Fibroblast of lung (primary cell): ENCODE results near the gene H6PD.

Experiments used
- EZH2 ChIP-seq: IDR thresholded peaks from 2 replicates; pipeline ENCODE4 v1.5.1; 2012; ENCODE audit warnings: low read length, control low read depth, mild to moderate bottlenecking; ENCODE audit errors: missing control alignments
- TF ChIP-seq, protein P1 (sequence below), 2 donors: IDR thresholded peaks in 1 of 2; conservative IDR thresholded peaks in 1 of 2; 1 replicate in 1 of 2; 2 replicates in 1 of 2; pipeline ENCODE4 v1.5.1; 2011 to 2012; ENCODE audit warnings: low read length in 2 of 2, control low read depth in 1 of 2, inconsistent platforms in 1 of 2, low read depth in 1 of 2, mild to moderate bottlenecking in 1 of 2

DNA sequence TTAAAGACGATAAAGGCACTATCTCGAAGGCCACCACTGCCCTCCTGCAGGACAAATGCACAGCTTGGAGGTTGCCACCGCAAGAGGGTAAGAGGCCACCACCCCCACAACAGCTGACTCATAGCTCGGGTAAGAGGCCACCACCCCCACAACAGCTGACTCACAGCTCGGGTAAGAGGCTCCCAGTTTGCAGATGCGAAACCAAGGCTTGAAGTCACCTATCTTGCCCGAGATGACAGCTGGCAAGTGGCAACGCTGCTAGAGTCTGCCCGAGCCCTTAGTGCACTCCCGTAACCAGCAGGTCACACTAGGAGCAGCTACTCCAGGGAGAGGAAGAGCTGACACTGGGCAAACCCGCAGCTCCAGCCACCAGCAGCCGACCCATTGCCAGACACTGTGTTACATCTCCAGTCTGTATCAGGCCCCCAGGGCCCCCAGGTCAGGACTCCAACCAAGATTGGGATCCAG, 41.0 kb downstream of the H6PD start:
- TF ChIP-seq, protein P1, sequence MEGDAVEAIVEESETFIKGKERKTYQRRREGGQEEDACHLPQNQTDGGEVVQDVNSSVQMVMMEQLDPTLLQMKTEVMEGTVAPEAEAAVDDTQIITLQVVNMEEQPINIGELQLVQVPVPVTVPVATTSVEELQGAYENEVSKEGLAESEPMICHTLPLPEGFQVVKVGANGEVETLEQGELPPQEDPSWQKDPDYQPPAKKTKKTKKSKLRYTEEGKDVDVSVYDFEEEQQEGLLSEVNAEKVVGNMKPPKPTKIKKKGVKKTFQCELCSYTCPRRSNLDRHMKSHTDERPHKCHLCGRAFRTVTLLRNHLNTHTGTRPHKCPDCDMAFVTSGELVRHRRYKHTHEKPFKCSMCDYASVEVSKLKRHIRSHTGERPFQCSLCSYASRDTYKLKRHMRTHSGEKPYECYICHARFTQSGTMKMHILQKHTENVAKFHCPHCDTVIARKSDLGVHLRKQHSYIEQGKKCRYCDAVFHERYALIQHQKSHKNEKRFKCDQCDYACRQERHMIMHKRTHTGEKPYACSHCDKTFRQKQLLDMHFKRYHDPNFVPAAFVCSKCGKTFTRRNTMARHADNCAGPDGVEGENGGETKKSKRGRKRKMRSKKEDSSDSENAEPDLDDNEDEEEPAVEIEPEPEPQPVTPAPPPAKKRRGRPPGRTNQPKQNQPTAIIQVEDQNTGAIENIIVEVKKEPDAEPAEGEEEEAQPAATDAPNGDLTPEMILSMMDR (conservative IDR thresholded peaks at IDR 0.05 in 1 of 2, IDR thresholded peaks at IDR 0.05 in 1 of 2; ENCODE audit: low read depth in 1 of 2, low read length in 2 of 2), result no peak
- no peak for TF ChIP-seq EZH2
